ENCODE data around the gene ACAP2.

ACAP2 gene

DNA sequence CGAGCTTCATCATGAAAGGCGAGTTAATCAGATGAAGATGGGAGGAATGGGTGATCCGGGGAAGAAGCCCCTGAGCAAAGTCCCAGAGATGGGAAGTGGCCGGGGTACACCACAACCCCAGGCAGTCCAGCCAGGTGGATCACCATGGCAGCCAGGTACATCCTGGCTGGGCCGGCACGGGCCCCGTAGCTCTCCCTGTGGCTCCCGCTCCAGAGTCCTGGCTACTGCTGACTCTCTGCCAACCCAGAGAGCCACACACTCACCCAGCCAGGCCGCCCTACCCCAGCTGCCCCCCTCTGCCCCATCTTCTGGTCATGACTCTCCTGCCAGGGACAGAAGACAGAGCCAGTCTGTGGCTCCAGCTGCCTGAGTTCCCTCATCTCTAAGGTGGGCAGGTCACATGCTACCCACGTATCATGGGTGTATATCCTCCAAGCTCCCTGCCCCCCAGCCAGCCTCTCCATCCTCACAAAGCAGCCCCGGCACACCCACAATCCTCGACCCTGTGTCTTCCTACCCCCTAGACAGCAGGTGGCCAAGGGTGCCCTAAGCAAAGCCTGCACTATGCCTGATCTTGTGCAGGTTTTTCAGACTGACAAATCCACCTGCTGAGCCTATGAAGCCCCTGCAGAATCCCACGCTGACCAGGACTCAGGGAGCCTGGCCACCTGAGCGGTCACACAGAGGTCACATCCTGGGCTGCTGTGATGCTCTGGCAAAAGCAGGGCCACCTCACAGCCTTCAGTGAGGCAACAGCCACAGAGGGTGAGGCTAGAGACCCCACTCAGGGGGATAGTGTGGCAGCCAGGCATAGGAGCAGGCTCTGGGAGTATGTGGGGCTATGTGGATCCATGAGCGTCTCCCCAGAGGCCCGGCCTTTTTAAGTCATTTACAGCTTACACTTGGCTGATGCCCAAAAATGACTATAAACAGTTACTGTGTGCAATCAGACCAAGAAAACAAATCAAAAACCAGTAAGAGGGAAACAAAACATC lies 185.1 kb downstream of the ACAP2 start:
- TF ChIP-seq, protein P1, sequence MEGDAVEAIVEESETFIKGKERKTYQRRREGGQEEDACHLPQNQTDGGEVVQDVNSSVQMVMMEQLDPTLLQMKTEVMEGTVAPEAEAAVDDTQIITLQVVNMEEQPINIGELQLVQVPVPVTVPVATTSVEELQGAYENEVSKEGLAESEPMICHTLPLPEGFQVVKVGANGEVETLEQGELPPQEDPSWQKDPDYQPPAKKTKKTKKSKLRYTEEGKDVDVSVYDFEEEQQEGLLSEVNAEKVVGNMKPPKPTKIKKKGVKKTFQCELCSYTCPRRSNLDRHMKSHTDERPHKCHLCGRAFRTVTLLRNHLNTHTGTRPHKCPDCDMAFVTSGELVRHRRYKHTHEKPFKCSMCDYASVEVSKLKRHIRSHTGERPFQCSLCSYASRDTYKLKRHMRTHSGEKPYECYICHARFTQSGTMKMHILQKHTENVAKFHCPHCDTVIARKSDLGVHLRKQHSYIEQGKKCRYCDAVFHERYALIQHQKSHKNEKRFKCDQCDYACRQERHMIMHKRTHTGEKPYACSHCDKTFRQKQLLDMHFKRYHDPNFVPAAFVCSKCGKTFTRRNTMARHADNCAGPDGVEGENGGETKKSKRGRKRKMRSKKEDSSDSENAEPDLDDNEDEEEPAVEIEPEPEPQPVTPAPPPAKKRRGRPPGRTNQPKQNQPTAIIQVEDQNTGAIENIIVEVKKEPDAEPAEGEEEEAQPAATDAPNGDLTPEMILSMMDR (IDR thresholded peaks at IDR 0.05; ENCODE audit: low read depth, low read length), result no peak

DNA sequence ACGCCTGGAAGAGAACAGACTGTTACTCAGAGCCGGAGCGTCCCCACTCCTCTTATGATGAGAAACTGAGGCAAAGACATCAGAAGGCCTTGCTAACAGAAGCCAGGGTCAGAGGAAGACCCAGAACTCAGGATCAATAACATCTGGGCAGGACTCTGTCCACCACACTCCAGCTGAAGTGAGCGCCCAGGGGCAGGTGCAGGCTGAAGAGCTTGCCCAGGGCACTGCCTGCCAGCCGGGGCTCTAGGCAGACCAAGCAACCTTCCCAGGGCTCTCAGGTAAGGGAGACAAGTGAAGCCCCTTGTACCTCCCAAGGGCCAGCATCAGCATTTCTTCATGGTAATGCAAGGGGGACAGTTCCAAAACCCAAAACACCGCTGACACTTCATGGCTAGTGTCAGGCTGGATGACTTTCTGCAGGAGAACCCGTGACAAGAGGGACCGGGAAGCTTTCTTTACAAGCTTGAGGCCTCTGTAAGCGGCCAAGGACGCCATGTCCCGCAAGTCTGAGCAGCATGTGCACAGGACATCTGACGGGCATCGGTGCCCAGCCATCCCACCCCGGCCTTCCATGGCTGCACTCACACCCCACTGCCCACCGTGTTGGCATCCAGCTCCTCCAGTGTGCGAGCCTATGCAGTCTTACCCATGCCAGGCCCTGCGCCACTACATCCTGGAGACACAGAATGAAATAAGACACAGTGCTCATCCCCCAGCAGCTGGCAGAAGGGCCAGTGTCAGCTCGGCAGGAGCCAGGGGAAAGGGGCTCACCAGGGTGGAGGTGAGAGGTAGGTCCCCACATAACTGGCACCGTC lies 186.0 kb downstream of the ACAP2 start:
- TF ChIP-seq, protein P1 (IDR thresholded peaks at IDR 0.05; ENCODE audit: low read depth, low read length), result no peak
- no peak overlapping the region for H3K4me3 ChIP-seq (ENCODE audit: low read depth, low read length)

More for the DNA sequence above, 185.1 kb downstream of the ACAP2 start:
- H3K4me3 ChIP-seq (ENCODE audit: low read depth, low read length), result no peak overlapping the region

DNA sequence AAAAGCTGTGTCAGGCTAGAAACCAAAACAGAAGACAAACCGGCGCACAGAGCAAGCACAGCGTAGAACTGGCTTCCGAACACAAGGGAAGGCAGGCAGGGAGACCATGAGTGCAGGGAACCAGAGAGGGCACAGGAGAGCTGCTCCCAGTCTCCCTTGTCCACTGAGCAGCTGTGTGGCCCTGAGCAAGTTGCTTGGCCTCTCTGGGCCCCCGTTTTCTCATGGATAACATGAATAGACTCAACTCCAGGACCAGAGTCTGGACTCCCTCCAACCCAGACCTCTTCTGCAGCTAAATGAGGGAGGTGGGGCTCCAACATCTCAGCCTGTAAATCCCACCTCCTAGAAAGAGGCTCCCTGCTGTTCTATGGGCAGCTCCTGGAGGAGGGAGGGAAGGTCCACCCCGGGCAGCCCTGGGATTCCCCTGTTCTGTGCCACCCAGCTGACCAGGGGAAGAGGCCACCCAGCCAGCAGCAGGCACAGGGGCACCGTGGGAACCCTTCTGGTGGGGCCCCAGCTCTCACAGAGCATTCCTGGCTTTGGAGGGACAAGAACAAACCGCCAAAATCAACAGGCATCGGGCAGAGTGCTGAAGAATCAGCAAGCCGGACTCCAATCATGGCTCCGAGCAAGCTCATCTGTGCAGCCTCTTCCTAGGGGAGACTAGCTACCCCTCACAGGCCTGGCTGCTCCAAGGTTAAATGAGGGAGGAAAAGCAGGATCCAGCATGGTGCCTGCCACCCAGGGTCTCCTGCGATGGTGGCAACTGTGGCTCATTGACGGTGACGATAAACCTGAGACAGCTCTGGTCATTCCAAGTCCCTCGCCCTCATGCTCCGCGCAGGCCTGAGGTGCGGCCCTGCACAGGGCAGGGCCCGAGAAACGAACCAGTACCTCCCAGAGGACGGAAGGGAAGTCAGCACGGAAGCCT lies 187.0 kb downstream of the ACAP2 start:
- TF ChIP-seq, protein P1 (IDR thresholded peaks at IDR 0.05; ENCODE audit: low read depth, low read length), result no peak
- no peak overlapping the region for H3K4me3 ChIP-seq (ENCODE audit: low read depth, low read length)

DNA sequence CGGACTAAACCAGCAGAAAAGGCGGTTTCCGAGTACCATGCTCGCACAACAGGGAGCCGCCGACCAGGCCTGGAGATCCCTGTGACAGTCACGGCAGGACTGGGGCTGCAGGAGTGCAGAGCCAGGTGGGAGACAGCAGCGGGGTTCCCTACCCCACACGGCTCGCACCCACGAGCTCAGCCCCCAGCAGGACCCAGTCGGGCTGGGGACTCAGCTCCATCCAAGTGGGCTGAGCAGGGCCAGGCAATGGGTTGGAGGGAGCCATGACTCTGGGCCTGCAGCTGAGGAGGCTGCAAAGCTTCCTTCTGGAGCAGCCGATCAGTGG lies 187.7 kb downstream of the ACAP2 start:
- TF ChIP-seq, protein P1 (IDR thresholded peaks at IDR 0.05; ENCODE audit: low read depth, low read length), result no peak
- no peak overlapping the region for H3K4me3 ChIP-seq (ENCODE audit: low read depth, low read length)

DNA sequence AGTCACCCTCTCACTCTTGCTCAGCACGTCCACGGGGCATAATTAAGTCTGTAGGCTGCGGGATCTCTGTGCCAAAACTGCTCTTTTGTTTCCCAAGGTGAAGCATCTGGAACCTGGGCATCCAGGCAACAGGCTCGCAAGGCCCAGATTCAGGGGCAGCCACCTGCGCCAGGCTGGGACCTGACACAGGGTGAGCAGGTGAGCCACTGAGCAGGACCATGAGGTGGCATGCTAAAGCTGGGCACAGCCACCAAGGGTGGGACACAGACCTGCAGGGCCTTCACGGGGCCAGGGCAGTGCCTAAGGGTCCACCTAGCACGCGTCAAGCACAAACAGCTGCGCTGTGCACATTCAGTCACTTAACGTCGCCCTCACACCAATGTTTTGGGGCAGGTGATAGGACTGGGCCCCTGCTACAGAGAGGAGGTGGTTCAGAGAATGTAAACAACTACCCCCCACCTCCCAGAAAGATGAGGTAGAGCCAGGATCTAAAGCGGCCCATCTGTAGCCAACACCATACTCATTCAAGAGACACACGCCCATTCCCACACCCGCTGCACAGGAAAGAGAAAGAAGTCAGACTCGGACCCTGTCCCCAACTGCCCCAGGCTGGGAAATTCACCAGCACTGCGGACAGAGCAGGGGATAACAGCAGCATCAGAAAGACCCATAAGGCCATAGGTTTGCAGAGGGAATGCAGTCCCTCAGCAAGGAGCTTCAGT lies 188.2 kb downstream of the ACAP2 start:
- TF ChIP-seq, protein P1 (IDR thresholded peaks at IDR 0.05; ENCODE audit: low read depth, low read length), result no peak
- no peak overlapping the region for H3K4me3 ChIP-seq (ENCODE audit: low read depth, low read length)

DNA sequence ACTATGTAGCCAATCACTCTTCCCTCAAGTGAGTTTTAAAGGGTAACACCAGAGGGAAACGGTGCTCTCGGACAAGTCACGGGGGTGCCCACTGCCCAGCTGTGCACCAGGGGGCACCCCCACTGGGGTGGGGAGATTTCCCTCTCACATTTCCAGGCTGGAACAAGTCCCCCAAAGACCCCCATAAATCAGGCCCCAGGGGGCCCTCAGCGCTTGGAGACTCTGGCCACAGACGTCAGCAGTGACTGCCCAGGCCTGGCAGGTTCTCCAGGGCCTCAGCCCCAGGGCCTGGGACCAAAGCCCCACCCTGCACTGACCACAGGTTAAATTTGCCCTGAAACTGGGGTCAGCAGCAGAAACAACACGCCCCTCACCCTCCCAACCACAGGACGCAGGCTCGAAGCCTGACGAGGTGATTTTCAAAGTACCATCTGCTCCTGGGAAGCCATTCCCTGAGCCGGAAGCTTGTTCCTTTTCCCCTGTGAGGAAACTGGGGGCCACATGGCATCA lies 188.8 kb downstream of the ACAP2 start:
- TF ChIP-seq, protein P1 (IDR thresholded peaks at IDR 0.05; ENCODE audit: low read depth, low read length), result no peak
- no peak overlapping the region for H3K4me3 ChIP-seq (ENCODE audit: low read depth, low read length)

Measured in WI38 (cell line).